Erythroblast (primary cell): ENCODE data around the gene NSD1.

ENCODE experiments used
- GATA1 ChIP-seq: IDR thresholded peaks from 2 replicates; pipeline ENCODE4 v1.6.1; 2011; ENCODE audit warnings: low read depth, mild to moderate bottlenecking, control low read depth, low read length, moderate library complexity
- POLR2A ChIP-seq: IDR thresholded peaks from 2 replicates; pipeline ENCODE4 v1.6.1; 2011; ENCODE audit warnings: mild to moderate bottlenecking, low read length

DNA sequence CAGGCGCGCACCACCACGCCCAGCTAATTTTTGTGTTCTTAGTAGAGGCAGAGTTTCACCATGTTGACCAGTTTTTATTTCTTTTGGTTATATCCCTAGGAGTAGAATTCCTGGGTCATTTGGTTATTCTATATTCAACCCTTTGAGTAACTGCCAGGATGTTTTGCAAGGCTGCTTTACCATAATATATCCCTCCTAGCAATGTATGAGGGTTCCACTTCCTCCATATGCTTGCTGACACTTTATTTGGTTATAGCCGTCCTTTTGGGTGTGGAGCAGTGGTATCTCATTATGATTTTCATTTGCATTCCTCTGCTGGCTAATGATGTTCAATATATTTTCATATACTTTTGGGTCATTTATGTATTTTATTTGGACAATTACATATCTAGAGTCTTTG lies 88.7 kb downstream of the NSD1 start:
- TF ChIP-seq POLR2A (no peak), GATA1 (no peak)
